GM21447 (cell line): ENCODE results near the gene FMNL2.

Experiments
- ATAC-seq: cut with Tn5 transposase; IDR thresholded peaks from one replicate; pipeline ENCODE4 v1.9.1; 2021; ENCODE audit not compliant: unreplicated experiment

Gene FMNL2

GRCh38 chr2:152445791-152446201 is 110.8 kb downstream of the FMNL2 start:
- ATAC-seq = no peak

DNA sequence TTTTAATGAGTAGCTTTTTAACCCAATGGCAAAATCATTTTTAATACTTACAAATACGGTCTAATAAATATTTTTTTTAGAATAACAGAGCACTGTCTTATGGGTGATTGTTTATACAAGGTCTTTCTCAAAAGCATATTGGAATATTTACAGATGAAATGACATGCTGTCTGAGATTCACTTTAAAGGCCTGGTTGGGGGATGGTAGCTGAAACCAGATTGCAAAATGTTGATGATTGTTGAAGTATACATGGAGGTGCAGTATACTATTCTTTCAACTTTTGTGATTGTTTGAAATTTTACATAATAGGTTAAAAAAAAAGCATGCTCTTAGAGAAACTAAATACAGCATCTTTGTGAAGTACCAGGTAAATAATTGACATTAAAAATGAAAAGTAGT is 111.2 kb downstream of the FMNL2 start:
- ATAC-seq = no peak

DNA sequence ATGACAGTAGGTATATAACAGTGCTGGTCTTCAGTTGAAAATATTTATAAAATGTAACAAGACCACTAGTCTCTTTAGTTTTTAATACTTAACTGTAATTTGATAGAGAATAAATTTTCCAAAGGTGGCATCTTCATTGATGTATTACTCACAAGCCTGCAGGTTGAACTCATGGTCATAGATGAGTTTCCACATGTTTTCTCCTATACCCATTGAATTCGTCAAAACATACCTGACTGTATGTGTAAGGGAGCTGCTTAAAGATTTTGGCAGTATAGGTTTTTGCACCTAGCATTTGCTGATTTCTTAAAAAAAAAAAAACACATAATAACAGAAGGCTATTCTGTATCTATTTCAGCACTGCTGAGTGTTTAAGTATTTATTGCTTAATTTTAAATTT is 112.9 kb downstream of the FMNL2 start:
- ATAC-seq = no peak

DNA sequence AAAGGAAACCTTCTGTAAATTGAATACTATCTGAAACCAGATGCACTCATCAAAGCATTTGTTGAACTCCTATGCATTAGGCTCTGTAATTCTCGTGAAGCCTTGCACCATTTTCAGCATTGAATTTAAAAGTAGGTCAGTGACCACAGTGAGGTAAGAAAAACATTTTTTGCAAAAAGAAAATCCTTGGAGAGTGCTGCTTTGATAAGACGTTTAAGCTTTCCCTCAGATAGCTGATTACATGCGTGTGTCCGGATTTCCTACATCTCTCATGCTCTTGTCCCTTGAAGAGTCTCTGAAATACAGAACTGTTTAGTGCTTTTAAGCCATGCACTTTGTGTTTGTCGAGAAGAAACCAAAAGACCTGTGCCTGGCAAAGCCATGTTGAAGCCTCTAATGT is 113.6 kb downstream of the FMNL2 start:
- no peak for ATAC-seq

DNA sequence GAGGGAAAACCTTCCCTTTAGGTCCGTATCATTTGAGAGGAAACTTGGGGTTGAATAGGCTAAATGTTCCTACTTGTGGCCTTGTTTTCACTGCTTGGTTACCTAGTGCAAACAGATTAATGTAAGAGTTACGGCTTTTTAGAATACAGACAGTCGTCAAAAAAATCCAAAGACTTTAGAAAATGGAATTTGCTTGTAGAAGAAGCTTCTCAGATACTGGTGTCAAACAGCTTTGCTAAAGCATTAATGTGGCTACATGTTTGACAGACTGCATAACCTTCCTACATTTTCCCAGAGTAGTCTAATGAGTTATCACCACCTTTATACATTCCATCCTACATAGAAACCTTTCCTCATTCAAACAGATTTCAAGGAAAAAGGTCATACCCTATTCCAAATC is 114.6 kb downstream of the FMNL2 start:
- no peak for ATAC-seq

GRCh38 chr2:152450176-152450575 is 115.2 kb downstream of the FMNL2 start:
- ATAC-seq = no peak

GRCh38 chr2:152452256-152452973 is 117.4 kb downstream of the FMNL2 start:
- ATAC-seq = no peak

DNA sequence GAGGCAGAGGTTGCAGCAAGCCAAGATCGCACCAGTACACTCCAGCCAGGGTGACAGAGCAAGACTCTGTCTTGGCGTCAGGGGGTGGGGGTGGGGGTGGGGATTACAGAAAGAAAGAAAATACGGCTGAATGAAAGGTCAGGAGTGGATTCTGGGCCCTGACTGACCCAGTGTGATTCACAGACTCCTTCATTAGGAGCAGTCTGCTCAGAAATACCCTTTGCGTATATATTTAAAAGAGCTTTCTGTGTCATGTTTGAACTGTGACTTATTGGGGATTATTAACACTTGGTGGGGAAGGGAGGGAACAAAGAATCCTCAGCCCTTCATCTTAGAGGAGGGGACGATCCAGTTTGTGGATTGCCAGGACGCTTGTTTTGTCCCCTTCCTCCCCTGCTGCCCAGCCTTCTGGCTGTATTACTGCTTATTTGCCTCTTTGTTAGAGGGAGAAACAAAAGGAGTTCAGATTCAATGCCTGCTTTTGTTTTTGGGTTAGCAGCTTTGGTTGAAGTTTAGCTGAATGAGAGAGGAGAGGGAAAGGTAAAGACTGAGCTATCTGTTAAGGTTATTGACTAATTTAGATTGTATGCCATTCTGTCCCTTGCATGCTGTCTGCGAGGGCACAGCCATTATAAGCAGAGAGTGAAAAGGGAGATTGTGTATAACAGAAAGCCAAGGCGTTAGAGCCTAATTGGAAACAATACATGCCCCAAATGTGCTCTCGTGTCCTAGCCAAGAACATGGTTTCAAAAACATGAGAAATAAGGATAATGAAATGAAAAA is 118.3 kb downstream of the FMNL2 start:
- ATAC-seq = no peak

DNA sequence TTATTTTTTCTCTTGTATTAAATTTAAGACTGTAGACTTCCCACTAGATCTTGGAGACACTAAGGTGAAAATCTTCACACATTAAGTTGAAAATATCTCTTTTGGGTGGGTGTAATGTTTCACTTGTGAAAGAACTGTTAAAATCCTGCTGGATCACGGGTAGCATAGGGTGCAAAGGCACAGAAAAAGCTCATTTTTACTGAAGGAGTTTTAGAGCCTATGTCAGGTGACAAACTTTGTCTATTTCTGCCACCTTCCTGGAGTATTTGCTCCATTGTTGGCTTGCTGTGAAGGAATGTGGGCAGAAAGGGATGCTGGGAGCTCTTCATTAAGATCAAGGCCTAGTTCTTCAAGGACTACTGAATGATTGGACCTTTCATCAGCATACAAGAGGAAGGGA is 119.4 kb downstream of the FMNL2 start:
- ATAC-seq = no peak

- no peak for ATAC-seq
Observed at GRCh38 chr2:152454960-152455359, 120.0 kb downstream of the FMNL2 start.

DNA sequence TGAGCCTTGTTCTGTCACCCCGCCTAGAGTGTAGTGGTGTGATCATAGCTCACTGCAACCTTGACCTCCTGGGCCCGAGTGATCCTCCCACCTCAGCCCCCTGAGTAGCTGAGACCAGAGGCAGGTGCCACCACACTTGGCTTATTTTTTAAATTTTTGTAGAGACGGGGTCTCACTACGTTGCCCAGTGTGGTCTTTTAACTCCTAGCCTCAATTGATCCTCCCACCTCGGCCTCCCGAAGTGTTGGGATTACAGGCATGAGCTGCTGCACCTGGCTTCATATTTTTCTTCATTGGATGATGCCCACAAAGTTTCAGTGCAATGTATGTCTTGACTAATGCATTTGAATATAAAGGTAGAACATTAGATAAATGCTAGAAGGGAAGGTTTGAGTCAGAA is 120.8 kb downstream of the FMNL2 start:
- ATAC-seq = no peak

DNA sequence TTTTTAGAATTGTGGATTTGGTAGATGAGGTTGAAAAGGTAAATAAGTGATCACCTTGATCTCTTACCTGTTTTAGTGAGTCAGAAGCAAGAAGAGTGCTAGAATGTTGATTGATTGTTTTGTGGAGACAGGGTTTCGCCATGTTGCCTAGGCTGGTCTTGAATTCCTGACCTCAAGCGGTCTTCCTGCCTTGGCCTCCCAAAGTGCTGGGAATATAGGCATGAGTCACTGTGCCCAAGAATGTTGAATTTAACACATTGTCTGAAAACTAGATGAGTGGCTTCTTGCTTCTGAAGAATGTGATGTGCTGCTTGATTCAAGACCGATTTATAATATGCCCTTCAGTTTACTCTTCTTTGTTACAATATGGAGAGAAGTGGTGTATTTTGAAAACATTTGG is 121.3 kb downstream of the FMNL2 start:
- ATAC-seq = no peak

DNA sequence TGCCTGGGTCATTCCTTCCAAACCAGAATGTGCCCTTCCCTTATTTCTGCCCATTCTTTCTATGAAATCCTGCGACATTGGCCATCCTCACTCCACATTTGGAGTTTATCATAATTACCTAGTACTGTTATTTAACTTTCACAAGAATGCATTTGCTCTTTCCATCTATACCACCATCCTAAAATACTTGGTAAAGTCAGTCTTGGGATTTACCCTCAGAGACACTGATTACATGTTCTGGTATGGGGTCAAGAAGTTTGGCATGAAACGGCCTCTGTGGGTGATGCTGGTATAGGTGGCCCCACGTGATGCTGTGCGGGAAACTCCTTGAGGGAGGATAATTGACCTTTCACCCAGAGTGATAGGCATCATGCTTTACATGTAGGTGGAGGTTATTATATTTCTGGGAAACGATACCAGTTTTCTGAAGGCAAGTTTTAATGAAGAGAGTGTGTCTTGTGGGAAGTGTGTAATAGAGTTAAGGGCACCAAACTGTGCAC is 123.5 kb downstream of the FMNL2 start:
- no peak for ATAC-seq

DNA sequence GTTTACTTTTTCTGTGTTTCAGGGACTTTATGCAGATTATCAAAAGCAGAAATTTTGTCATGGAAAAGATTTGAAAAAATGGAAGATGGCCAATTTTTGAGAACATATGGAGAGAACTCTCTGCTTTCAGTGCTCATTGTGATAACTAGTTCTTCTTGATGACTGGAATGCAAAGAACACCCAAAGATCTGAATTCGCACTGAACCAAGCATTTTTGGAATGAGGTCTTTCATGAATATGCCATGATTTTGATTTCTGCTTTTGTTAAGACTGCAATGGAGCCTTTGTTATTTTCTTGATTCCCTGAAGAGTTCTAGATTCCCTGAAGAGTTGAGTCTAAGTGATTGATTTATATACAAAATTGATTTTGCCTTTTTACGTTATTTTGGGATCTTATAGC is 124.1 kb downstream of the FMNL2 start:
- no peak for ATAC-seq

GRCh38 chr2:152460567-152460966 is 125.6 kb downstream of the FMNL2 start:
- ATAC-seq = no peak

DNA sequence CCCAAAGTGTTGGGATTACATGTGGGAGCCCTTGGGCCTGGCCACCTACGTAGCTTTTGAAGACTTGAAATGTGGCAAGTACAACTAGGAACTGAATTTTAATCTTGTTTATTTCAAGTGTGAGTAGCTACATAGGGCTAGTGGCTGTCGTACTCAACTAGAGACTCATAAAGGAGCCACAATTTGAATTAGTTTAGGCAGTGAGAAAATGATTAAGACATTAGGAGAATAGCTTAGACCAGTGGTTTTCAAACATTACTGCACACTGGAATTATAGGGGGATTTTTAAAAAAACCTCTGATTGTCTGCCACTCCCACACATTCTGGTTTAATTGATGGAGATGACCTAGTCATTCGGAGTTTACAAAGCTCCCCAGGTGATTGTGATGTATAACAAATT is 127.1 kb downstream of the FMNL2 start:
- no peak for ATAC-seq

GRCh38 chr2:152462779-152463178 is 127.8 kb downstream of the FMNL2 start:
- ATAC-seq = no peak

- no peak for ATAC-seq
Observed at GRCh38 chr2:152464851-152465470, 130.0 kb downstream of the FMNL2 start.

DNA sequence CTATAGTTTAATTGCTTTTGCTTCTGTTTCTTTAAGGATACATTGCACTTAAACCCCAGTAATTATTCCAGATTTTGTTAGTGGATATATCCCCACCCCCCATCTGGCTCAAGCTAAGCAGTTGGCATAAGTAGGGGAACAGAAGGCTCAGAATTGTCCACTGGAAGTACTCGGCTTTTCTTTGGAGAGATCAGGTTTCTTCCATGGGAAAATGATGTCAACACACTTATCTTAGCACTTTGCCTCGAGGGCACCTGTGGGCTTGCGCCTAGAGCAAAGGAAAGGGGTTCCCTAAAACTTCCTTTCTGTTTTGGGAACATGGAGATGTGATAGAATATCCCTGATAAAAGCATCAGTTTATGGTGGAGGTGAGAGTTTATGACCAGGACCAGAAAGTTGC is 130.6 kb downstream of the FMNL2 start:
- ATAC-seq = no peak

- ATAC-seq = no peak
Observed at GRCh38 chr2:152466041-152466440, 131.1 kb downstream of the FMNL2 start.

- peak; percentile 96 for ATAC-seq
Observed at GRCh38 chr2:152466980-152467676, 132.2 kb downstream of the FMNL2 start.
